ENCODE measurements around the gene TLR9.

Gene TLR9

DNA sequence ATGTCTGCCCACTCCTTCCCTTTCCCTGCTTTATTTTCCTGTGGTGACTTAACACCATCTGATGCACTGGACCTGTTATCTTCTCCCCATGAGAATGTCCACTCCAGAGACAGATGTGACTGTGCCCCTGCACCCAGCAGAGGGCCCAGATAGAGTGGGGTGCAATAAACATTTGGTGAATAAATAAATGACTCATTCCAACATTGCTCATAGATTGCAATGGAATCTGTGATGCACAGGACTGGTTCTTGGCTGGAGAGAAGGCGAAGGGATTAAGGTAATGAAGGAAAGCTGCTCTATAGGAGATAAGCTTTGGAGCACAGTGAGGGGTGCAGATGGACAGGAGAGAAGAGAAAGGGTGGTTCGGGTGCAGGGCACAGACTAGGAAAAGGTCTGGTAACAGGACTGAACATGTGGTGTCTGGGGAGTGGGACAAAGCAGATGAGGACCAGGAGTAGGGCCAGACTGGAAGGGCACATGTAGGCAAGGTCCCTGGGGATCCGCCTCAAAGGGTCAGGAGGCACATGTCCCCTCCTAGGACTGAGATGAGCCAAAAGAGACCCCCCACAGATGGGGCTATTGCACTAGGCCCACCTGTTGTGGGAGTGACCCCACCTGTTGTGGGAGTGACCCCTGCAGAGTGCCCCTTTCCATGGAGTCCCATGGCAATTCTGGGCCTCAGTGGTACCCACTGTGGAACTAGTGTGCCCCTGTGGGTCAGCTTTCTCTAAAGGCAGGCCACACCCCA lies 53.8 kb downstream of the TLR9 start:
- no peak for DNase-seq

Measured in NCI-H187 treated with DMSO at 0.1 percent for 48 hours (cell line).